SU-DHL-6 (cell line): ENCODE measurements around the gene TNXB.

Experiments used
- EZH2phosphoT487 ChIP-seq: fragments of 200-600 bp; sonication (generic), shearing (Covaris generic); conservative IDR thresholded peaks from 2 replicates; pipeline ENCODE4 v1.6.1; 2018; ENCODE audit warnings: mild to moderate bottlenecking, antibody characterized with exemption, low read length, moderate library complexity, mixed read lengths
- TF ChIP-seq, protein P1 (sequence below): fragments of 200-600 bp; sonication (generic); IDR thresholded peaks from one replicate; pipeline ENCODE4 v1.5.1; 2017; ENCODE audit warnings: antibody characterized with exemption, mild to moderate bottlenecking, low read length, moderate library complexity; ENCODE audit not compliant: insufficient read depth, poor library complexity, severe bottlenecking

DNA sequence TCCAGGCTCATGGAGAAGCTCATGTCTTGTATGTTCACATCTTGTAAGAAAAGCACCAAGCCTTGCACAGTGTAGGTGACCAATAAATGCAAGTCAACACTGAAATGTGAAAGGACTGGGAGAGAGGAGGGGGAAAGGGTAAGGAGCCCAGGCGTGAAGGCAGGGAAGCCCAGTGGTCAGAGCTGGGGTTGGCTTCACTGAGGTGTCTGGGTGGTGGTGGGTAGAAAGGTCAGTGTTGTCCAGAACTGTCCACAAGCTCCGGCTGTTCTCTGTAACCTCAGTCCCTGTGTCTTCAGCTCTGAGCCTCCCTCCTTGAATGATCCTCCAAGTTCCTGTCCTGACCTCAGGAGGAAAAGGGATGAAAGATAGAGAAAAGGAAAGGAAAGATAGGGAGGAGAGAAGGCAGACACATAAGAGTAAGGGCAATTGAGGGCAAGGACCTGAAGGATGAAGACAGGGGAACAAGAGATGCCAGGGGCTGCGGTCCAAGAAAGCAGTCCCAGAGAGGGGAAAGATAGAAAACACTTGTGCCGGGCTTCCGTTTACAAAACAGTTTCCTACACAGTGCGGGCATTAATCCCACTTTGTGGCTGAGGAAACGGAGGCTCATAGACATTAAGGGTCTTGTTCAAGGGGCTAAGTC lies 2.4 kb upstream of the TNXB start:
- TF ChIP-seq, protein P1, sequence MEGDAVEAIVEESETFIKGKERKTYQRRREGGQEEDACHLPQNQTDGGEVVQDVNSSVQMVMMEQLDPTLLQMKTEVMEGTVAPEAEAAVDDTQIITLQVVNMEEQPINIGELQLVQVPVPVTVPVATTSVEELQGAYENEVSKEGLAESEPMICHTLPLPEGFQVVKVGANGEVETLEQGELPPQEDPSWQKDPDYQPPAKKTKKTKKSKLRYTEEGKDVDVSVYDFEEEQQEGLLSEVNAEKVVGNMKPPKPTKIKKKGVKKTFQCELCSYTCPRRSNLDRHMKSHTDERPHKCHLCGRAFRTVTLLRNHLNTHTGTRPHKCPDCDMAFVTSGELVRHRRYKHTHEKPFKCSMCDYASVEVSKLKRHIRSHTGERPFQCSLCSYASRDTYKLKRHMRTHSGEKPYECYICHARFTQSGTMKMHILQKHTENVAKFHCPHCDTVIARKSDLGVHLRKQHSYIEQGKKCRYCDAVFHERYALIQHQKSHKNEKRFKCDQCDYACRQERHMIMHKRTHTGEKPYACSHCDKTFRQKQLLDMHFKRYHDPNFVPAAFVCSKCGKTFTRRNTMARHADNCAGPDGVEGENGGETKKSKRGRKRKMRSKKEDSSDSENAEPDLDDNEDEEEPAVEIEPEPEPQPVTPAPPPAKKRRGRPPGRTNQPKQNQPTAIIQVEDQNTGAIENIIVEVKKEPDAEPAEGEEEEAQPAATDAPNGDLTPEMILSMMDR, result no peak
- TF ChIP-seq EZH2phosphoT487, result no peak
